GM23338 (cell line): ENCODE data around the gene CAPNS1. TPM values are rescaled to one million over a fixed set of nuclear protein-coding genes. Genes with fewer than 3 reads are reported as not detected.

ENCODE experiments used
- ATAC-seq: fragments of 200-7000 bp; cut with Tn5 transposase; 3 replicates; pipeline ENCODE4 v1.9.1; 2020
- DNase-seq: peaks from one replicate; pipeline ENCODE4 v3.0.0-alpha.2; 2015; ENCODE audit warnings: low spot score
- H2AFZ ChIP-seq: fragments of 200-600 bp; sonication (generic); 2 replicates; pipeline ENCODE4 v1.8.0; 2016; ENCODE audit warnings: antibody characterized with exemption, mild to moderate bottlenecking, moderate library complexity
- H3F3A ChIP-seq: fragments of 200-600 bp; sonication (generic); replicated peaks from 2 replicates; pipeline ENCODE4 v1.8.0; 2017; ENCODE audit warnings: antibody characterized with exemption, mixed run types, low read depth
- H3K27ac ChIP-seq: fragments of 200-600 bp; sonication (generic); 2 replicates; pipeline ENCODE4 v1.6.1; 2016; ENCODE audit warnings: low read depth
- H3K27me3 ChIP-seq: fragments of 200-600 bp; sonication (generic); 2 replicates; pipeline ENCODE4 v1.8.0; 2016; ENCODE audit warnings: mild to moderate bottlenecking, mixed run types, moderate library complexity; ENCODE audit not compliant: insufficient read depth
- H3K36me3 ChIP-seq: fragments of 200-600 bp; sonication (generic); 2 replicates; pipeline ENCODE4 v1.8.0; 2016; ENCODE audit warnings: mild to moderate bottlenecking; ENCODE audit not compliant: insufficient read depth
- H3K4me1 ChIP-seq: fragments of 200-600 bp; sonication (generic); 2 replicates; pipeline ENCODE4 v1.8.0; 2016; ENCODE audit warnings: mild to moderate bottlenecking, moderate library complexity; ENCODE audit not compliant: insufficient read depth
- H3K4me2 ChIP-seq: fragments of 200-600 bp; sonication (generic); 2 replicates; pipeline ENCODE4 v1.7.1; 2017; ENCODE audit warnings: mixed run types
- H3K4me3 ChIP-seq: fragments of 200-600 bp; sonication (generic); 2 replicates; pipeline ENCODE4 v1.6.1; 2016; ENCODE audit warnings: mixed run types
- H3K79me2 ChIP-seq: fragments of 200-600 bp; sonication (generic); replicated peaks from 2 replicates; pipeline ENCODE4 v1.8.0; 2017; ENCODE audit warnings: mild to moderate bottlenecking; ENCODE audit not compliant: insufficient read depth
- H3K9me2 ChIP-seq: fragments of 200-600 bp; sonication (generic); 2 replicates; pipeline ENCODE4 v1.8.0; 2017; ENCODE audit not compliant: insufficient read depth
- H4K20me1 ChIP-seq: fragments of 200-600 bp; sonication (generic); replicated peaks from 2 replicates; pipeline ENCODE4 v1.8.0; 2017; ENCODE audit warnings: mild to moderate bottlenecking; ENCODE audit not compliant: insufficient read depth
- H3K27ac Mint-ChIP-seq: 2 replicates; pipeline ENCODE4 v1.8.0; 2020; ENCODE audit warnings: inconsistent platforms, mild to moderate bottlenecking, moderate library complexity, mixed read lengths
- H3K27me3 Mint-ChIP-seq: 3 replicates; pipeline ENCODE4 v1.8.0; 2022; ENCODE audit warnings: low read depth, mild to moderate bottlenecking, moderate library complexity, mixed read lengths, inconsistent platforms; ENCODE audit not compliant: insufficient read depth, poor library complexity
- H3K36me3 Mint-ChIP-seq: 3 replicates; pipeline ENCODE4 v1.8.0; 2021; ENCODE audit warnings: low read depth, mild to moderate bottlenecking, inconsistent platforms, moderate library complexity, mixed read lengths
- H3K4me1 Mint-ChIP-seq: 3 replicates; pipeline ENCODE4 v1.8.0; 2020; ENCODE audit warnings: mild to moderate bottlenecking, inconsistent platforms, mixed read lengths
- H3K4me3 Mint-ChIP-seq: 3 replicates; pipeline ENCODE4 v1.8.0; 2021; ENCODE audit warnings: moderate library complexity, mild to moderate bottlenecking, inconsistent platforms, mixed read lengths
- H3K9me3 Mint-ChIP-seq: 3 replicates; pipeline ENCODE4 v1.8.0; 2020; ENCODE audit warnings: moderate library complexity, mild to moderate bottlenecking, inconsistent platforms, mixed read lengths
- CREB1 ChIP-seq: fragments of 250-450 bp; sonication (Bioruptor Pico); IDR thresholded peaks from 2 replicates; pipeline ENCODE4 v1.5.0; 2020; ENCODE audit warnings: low read depth, mild to moderate bottlenecking, moderate library complexity
- EZH2 ChIP-seq: fragments of 200-600 bp; sonication (generic); IDR thresholded peaks from one replicate; pipeline ENCODE4 v1.8.0; 2017; ENCODE audit warnings: antibody characterized with exemption, mild to moderate bottlenecking, low read depth; ENCODE audit not compliant: unreplicated experiment
- EZH2phosphoT487 ChIP-seq: fragments of 200-600 bp; sonication (generic); IDR thresholded peaks from one replicate; pipeline ENCODE4 v1.8.1; 2018; ENCODE audit warnings: antibody characterized with exemption; ENCODE audit not compliant: unreplicated experiment
- JUNB ChIP-seq: IDR thresholded peaks from one replicate; pipeline ENCODE4 v1.6.1; 2016; ENCODE audit warnings: antibody characterized with exemption; ENCODE audit not compliant: unreplicated experiment
- NANOG ChIP-seq: IDR thresholded peaks from 2 replicates; pipeline ENCODE4 v1.6.1; 2016; ENCODE audit warnings: antibody characterized with exemption, borderline replicate concordance
- POLR2AphosphoS5 ChIP-seq: IDR thresholded peaks from 2 replicates; pipeline ENCODE4 v1.6.1; 2016; ENCODE audit warnings: antibody characterized with exemption, low read depth
- STAT1 ChIP-seq: IDR thresholded peaks from one replicate; pipeline ENCODE4 v1.6.1; 2016; ENCODE audit warnings: antibody characterized with exemption; ENCODE audit not compliant: unreplicated experiment
- ZNF114 ChIP-seq: fragments of 250-450 bp; sonication (Bioruptor Pico); IDR thresholded peaks from 2 replicates; pipeline ENCODE4 v1.5.0; 2020; ENCODE audit warnings: mild to moderate bottlenecking, moderate library complexity
- ZNF331 ChIP-seq: fragments of 250-450 bp; sonication (Bioruptor Pico); IDR thresholded peaks from 2 replicates; pipeline ENCODE4 v1.5.0; 2020; ENCODE audit warnings: low read depth, mild to moderate bottlenecking, moderate library complexity
- polyA plus RNA-seq: library from polyadenylated mRNA; unstranded; fragments of >200 nt; fragmentation: Nextera tagmentation; extraction: Ambion mirVana; gene quantifications from 2 replicates; pipeline ENCODE4 v1.2.1, GENCODE V29; 2016
- total RNA-seq: library from RNA; depleted of rRNA; stranded (reverse); fragments of >200 nt; shearing (Covaris generic); gene quantifications from 2 replicates; pipeline ENCODE4 v1.2.3, GENCODE V29; 2014
- TF ChIP-seq, protein P1 (sequence below), 2 experiments: fragments of 200-600 bp in 1 of 2; sonication (generic) in 1 of 2; conservative IDR thresholded peaks; 2 replicates each; pipeline versions ENCODE4 v1.5.1 to v1.6.1; 2016 to 2017; ENCODE audit warnings: antibody characterized with exemption in 2 of 2, low read depth in 2 of 2, mild to moderate bottlenecking in 2 of 2, moderate library complexity in 1 of 2
- TF ChIP-seq, protein P2 (sequence below): IDR thresholded peaks from one replicate; pipeline ENCODE4 v1.6.1; 2018; ENCODE audit warnings: antibody characterized with exemption; ENCODE audit not compliant: unreplicated experiment
- TF ChIP-seq, protein P3 (sequence below): IDR thresholded peaks from 2 replicates; pipeline ENCODE4 v1.6.1; 2016; ENCODE audit warnings: antibody characterized with exemption
- TF ChIP-seq, protein P4 (sequence below): fragments of 250-450 bp; sonication (Bioruptor Pico); IDR thresholded peaks from 2 replicates; pipeline ENCODE4 v1.5.0; 2020; ENCODE audit warnings: mild to moderate bottlenecking, moderate library complexity

The CAPNS1 gene
- total and polyA plus RNA-seq, 2 experiments from 2014 or later, result 123 to 227 TPM

DNA sequence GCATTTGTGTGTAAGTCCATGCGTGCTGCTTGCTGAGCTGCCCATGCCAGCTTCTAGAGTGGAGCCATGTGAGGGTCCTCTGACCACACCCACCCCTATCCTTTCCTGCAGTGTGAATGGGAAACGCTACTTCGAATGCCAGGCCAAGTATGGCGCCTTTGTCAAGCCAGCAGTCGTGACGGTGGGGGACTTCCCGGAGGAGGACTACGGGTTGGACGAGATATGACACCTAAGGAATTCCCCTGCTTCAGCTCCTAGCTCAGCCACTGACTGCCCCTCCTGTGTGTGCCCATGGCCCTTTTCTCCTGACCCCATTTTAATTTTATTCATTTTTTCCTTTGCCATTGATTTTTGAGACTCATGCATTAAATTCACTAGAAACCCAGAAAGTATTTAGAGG is 14.3 kb upstream of the CAPNS1 start:
- Mint-ChIP-seq H3K27ac (no peak overlapping the region), H3K27me3 (peaks cover 13% of the 10 kb centered on the region), H3K9me3 (peaks cover 5% of the 10 kb centered on the region; the same call in 2 of the 3 replicates), H3K4me3 (no peak overlapping the region), H3K4me1 (no peaks in the 10 kb centered on the region), H3K36me3 (peaks cover 39% of the 10 kb centered on the region)
- no peaks in the 10 kb centered on the region for H3K9me2 ChIP-seq
- no peak overlapping the region for H2AFZ ChIP-seq
- H3K79me2 ChIP-seq, result no peaks in the 10 kb centered on the region
- no peak for ATAC-seq
- H3K4me1 ChIP-seq, result no peaks in the 10 kb centered on the region; the same call in 1 of the 2 replicates
- no peak for DNase-seq
- H4K20me1 ChIP-seq, result no peaks in the 10 kb centered on the region
- TF ChIP-seq POLR2AphosphoS5 (no peak), STAT1 (no peak), EZH2phosphoT487 (no peak), CREB1 (CRISPR knock-in tag) (no peak), NANOG (no peak), ZNF114 (CRISPR knock-in tag) (no peak), JUNB (no peak), EZH2 (no peak), ZNF331 (CRISPR knock-in tag) (no peak)
- TF ChIP-seq, protein P1, sequence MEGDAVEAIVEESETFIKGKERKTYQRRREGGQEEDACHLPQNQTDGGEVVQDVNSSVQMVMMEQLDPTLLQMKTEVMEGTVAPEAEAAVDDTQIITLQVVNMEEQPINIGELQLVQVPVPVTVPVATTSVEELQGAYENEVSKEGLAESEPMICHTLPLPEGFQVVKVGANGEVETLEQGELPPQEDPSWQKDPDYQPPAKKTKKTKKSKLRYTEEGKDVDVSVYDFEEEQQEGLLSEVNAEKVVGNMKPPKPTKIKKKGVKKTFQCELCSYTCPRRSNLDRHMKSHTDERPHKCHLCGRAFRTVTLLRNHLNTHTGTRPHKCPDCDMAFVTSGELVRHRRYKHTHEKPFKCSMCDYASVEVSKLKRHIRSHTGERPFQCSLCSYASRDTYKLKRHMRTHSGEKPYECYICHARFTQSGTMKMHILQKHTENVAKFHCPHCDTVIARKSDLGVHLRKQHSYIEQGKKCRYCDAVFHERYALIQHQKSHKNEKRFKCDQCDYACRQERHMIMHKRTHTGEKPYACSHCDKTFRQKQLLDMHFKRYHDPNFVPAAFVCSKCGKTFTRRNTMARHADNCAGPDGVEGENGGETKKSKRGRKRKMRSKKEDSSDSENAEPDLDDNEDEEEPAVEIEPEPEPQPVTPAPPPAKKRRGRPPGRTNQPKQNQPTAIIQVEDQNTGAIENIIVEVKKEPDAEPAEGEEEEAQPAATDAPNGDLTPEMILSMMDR (conservative IDR thresholded peaks at IDR 0.05; ENCODE audit: low read depth in 2 of 2), result no peak
- TF ChIP-seq, protein P2, sequence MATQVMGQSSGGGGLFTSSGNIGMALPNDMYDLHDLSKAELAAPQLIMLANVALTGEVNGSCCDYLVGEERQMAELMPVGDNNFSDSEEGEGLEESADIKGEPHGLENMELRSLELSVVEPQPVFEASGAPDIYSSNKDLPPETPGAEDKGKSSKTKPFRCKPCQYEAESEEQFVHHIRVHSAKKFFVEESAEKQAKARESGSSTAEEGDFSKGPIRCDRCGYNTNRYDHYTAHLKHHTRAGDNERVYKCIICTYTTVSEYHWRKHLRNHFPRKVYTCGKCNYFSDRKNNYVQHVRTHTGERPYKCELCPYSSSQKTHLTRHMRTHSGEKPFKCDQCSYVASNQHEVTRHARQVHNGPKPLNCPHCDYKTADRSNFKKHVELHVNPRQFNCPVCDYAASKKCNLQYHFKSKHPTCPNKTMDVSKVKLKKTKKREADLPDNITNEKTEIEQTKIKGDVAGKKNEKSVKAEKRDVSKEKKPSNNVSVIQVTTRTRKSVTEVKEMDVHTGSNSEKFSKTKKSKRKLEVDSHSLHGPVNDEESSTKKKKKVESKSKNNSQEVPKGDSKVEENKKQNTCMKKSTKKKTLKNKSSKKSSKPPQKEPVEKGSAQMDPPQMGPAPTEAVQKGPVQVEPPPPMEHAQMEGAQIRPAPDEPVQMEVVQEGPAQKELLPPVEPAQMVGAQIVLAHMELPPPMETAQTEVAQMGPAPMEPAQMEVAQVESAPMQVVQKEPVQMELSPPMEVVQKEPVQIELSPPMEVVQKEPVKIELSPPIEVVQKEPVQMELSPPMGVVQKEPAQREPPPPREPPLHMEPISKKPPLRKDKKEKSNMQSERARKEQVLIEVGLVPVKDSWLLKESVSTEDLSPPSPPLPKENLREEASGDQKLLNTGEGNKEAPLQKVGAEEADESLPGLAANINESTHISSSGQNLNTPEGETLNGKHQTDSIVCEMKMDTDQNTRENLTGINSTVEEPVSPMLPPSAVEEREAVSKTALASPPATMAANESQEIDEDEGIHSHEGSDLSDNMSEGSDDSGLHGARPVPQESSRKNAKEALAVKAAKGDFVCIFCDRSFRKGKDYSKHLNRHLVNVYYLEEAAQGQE, result no peak
- TF ChIP-seq, protein P3, sequence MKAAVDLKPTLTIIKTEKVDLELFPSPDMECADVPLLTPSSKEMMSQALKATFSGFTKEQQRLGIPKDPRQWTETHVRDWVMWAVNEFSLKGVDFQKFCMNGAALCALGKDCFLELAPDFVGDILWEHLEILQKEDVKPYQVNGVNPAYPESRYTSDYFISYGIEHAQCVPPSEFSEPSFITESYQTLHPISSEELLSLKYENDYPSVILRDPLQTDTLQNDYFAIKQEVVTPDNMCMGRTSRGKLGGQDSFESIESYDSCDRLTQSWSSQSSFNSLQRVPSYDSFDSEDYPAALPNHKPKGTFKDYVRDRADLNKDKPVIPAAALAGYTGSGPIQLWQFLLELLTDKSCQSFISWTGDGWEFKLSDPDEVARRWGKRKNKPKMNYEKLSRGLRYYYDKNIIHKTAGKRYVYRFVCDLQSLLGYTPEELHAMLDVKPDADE, result no peak
- TF ChIP-seq, protein P4, sequence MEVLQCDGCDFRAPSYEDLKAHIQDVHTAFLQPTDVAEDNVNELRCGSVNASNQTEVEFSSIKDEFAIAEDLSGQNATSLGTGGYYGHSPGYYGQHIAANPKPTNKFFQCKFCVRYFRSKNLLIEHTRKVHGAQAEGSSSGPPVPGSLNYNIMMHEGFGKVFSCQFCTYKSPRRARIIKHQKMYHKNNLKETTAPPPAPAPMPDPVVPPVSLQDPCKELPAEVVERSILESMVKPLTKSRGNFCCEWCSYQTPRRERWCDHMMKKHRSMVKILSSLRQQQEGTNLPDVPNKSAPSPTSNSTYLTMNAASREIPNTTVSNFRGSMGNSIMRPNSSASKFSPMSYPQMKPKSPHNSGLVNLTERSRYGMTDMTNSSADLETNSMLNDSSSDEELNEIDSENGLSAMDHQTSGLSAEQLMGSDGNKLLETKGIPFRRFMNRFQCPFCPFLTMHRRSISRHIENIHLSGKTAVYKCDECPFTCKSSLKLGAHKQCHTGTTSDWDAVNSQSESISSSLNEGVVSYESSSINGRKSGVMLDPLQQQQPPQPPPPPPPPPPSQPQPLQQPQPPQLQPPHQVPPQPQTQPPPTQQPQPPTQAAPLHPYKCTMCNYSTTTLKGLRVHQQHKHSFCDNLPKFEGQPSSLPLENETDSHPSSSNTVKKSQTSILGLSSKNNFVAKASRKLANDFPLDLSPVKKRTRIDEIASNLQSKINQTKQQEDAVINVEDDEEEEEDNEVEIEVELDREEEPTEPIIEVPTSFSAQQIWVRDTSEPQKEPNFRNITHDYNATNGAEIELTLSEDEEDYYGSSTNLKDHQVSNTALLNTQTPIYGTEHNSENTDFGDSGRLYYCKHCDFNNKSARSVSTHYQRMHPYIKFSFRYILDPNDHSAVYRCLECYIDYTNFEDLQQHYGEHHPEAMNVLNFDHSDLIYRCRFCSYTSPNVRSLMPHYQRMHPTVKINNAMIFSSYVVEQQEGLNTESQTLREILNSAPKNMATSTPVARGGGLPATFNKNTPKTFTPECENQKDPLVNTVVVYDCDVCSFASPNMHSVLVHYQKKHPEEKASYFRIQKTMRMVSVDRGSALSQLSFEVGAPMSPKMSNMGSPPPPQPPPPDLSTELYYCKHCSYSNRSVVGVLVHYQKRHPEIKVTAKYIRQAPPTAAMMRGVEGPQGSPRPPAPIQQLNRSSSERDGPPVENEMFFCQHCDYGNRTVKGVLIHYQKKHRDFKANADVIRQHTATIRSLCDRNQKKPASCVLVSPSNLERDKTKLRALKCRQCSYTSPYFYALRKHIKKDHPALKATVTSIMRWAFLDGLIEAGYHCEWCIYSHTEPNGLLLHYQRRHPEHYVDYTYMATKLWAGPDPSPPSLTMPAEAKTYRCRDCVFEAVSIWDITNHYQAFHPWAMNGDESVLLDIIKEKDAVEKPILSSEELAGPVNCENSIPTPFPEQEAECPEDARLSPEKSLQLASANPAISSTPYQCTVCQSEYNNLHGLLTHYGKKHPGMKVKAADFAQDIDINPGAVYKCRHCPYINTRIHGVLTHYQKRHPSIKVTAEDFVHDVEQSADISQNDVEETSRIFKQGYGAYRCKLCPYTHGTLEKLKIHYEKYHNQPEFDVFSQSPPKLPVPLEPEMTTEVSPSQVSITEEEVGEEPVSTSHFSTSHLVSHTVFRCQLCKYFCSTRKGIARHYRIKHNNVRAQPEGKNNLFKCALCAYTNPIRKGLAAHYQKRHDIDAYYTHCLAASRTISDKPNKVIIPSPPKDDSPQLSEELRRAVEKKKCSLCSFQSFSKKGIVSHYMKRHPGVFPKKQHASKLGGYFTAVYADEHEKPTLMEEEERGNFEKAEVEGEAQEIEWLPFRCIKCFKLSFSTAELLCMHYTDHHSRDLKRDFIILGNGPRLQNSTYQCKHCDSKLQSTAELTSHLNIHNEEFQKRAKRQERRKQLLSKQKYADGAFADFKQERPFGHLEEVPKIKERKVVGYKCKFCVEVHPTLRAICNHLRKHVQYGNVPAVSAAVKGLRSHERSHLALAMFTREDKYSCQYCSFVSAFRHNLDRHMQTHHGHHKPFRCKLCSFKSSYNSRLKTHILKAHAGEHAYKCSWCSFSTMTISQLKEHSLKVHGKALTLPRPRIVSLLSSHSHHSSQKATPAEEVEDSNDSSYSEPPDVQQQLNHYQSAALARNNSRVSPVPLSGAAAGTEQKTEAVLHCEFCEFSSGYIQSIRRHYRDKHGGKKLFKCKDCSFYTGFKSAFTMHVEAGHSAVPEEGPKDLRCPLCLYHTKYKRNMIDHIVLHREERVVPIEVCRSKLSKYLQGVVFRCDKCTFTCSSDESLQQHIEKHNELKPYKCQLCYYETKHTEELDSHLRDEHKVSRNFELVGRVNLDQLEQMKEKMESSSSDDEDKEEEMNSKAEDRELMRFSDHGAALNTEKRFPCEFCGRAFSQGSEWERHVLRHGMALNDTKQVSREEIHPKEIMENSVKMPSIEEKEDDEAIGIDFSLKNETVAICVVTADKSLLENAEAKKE (CRISPR knock-in tag), result no peak
- H3K4me3 ChIP-seq, result no peak overlapping the region
- H3K36me3 ChIP-seq, result no peaks in the 10 kb centered on the region
- peaks cover 11% of the 10 kb centered on the region for H3F3A ChIP-seq
- no peak overlapping the region for H3K4me2 ChIP-seq
- no peaks in the 10 kb centered on the region for H3K27me3 ChIP-seq
- H3K27ac ChIP-seq, result no peak overlapping the region
